CD4-positive, alpha-beta T cell (primary cell): Measurements from ENCODE around the gene S100A7. TPM values are rescaled to one million over a fixed set of nuclear protein-coding genes. Genes with fewer than 3 reads are reported as not detected.
A peak's percentile ranks its signal among the peaks of the same experiment; 100 is the strongest.
"Not testable (repeated sequence)": the region's sequence is repeated elsewhere in the genome, so short reads cannot be mapped to it uniquely, and the experiment has no call there.

Experiments used
- ATAC-seq: fragments of 200-7000 bp; cut with Tn5 transposase; one replicate; pipeline ENCODE4 v1.10.0; 2022; ENCODE audit warnings: mild to moderate bottlenecking; ENCODE audit not compliant: poor library complexity
- CTCF ChIA-PET: fragments of 350-600 bp; sonication (Branson Sonifier 250); formaldehyde crosslinking; loops from one replicate; lab custom pipeline; 2021; ENCODE audit warnings: antibody characterized with exemption, inconsistent platforms; lab: Charles Lee
- POLR2A ChIA-PET: fragments of 350-600 bp; sonication (Branson Sonifier 250); formaldehyde crosslinking; loops from one replicate; lab custom pipeline; 2021; ENCODE audit warnings: antibody characterized with exemption, inconsistent platforms; lab: Charles Lee
- DNase-seq, 14 experiments: peaks; one replicate each; pipeline ENCODE4 v3.0.0-alpha.2; 2013 to 2020; ENCODE audit warnings: mixed read lengths in 2 of 14
- H3K27ac ChIP-seq, 2 donors: one replicate each; pipeline versions ENCODE4 v1.5.1 to v1.7.0; 2013; ENCODE audit warnings: low read length in 2 of 2, low read depth in 1 of 2, mild to moderate bottlenecking in 1 of 2
- H3K27me3 ChIP-seq, 2 experiments: 1 replicate in 1 of 2; 2 replicates in 1 of 2; pipeline versions ENCODE4 v1.6.1 to v1.7.0; 2013; ENCODE audit warnings: low read length in 2 of 2, control low read depth in 1 of 2, mild to moderate bottlenecking in 1 of 2, moderate library complexity in 1 of 2; ENCODE audit not compliant: insufficient read depth in 2 of 2, control insufficient read depth in 1 of 2
- H3K36me3 ChIP-seq: one replicate; pipeline ENCODE4 v1.6.1; 2013; ENCODE audit warnings: low read length, control low read depth; ENCODE audit not compliant: insufficient read depth
- H3K4me1 ChIP-seq: one replicate; pipeline ENCODE4 v1.6.1; 2013; ENCODE audit warnings: low read length, control low read depth; ENCODE audit not compliant: insufficient read depth
- H3K4me3 ChIP-seq: one replicate; pipeline ENCODE4 v1.5.1; 2013; ENCODE audit warnings: mild to moderate bottlenecking, low read length, moderate library complexity
- H3K9me3 ChIP-seq, 2 experiments: 1 replicate in 1 of 2; 2 replicates in 1 of 2; pipeline versions ENCODE4 v1.6.1 to v1.7.0; 2013; ENCODE audit warnings: low read length in 2 of 2, mild to moderate bottlenecking in 2 of 2, control low read depth in 1 of 2, moderate library complexity in 1 of 2; ENCODE audit not compliant: control insufficient read depth in 1 of 2, insufficient read depth in 1 of 2
- H3K27ac Mint-ChIP-seq: one replicate; pipeline ENCODE4 v1.8.0; 2020; ENCODE audit warnings: mixed read lengths
- H3K27me3 Mint-ChIP-seq: one replicate; pipeline ENCODE4 v1.8.0; 2021; ENCODE audit warnings: mixed read lengths
- H3K36me3 Mint-ChIP-seq: one replicate; pipeline ENCODE4 v1.8.0; 2021; ENCODE audit warnings: low read depth, mixed read lengths
- H3K4me1 Mint-ChIP-seq: one replicate; pipeline ENCODE4 v1.8.0; 2021; ENCODE audit warnings: low read depth, mixed read lengths
- H3K4me3 Mint-ChIP-seq: one replicate; pipeline ENCODE4 v1.8.0; 2020; ENCODE audit warnings: mild to moderate bottlenecking, mixed read lengths
- H3K9me3 Mint-ChIP-seq: one replicate; pipeline ENCODE4 v1.8.0; 2020; ENCODE audit warnings: mixed read lengths
- CTCF ChIP-seq: fragments of 200-600 bp; IDR thresholded peaks from one replicate; pipeline ENCODE4 v1.8.0; 2022; ENCODE audit warnings: antibody characterized with exemption, mild to moderate bottlenecking
- intact Hi-C, 2 experiments: fragments of 100-400 bp; cut with DNase I in 1 of 2; cut with micrococcal nuclease in 1 of 2; formaldehyde crosslinking; loops; one replicate each; pipeline versions ENCODE4 v1.15.1 to v1.9.0; 2023 to 2025; cut with DNase I, micrococcal nuclease
- total RNA-seq, 174 experiments: library from RNA in 2 of 174; stranded (reverse) in 2 of 174; gene quantifications; one replicate each; pipeline ENCODE4 v1.2.3 and lab custom pipeline; 2021 to 2026

S100A7 gene
- total RNA-seq, 2 experiments from 2014 or later = not detected

GRCh38 chr1:153466908-153467307 is 6.5 kb upstream of the S100A7 start:
- Histone ChIP-seq H3K4me1 (peaks cover 6% of the 10 kb centered on the region), H3K9me3 (peaks cover 10% of the 10 kb centered on the region in 2 experiments), H3K4me3 (no peak overlapping the region), H3K27me3 (peaks cover 0 to 18% of the 10 kb centered on the region in 2 experiments), H3K36me3 (no peaks in the 10 kb centered on the region), H3K27ac (no peak overlapping the region)
- DNase-seq (no peak), ATAC-seq (no peak)
- Mint-ChIP-seq H3K27ac (no peak overlapping the region), H3K36me3 (no peaks in the 10 kb centered on the region), H3K4me3 (no peak overlapping the region), H3K4me1 (peaks cover 5% of the 10 kb centered on the region), H3K9me3 (peaks cover 5% of the 10 kb centered on the region), H3K27me3 (peaks cover 51% of the 10 kb centered on the region)
- POLR2A ChIA-PET = no interaction called here
- TF ChIP-seq CTCF = no peak
- CTCF ChIA-PET = no interaction called here
- intact Hi-C loops = no loop called here

GRCh38 chr1:153465811-153466636 is 5.6 kb upstream of the S100A7 start:
- Histone ChIP-seq H3K27me3 (peaks cover 0 to 13% of the 10 kb centered on the region in 2 experiments), H3K9me3 (peaks cover 2 to 3% of the 10 kb centered on the region in 2 experiments), H3K36me3 (no peaks in the 10 kb centered on the region), H3K4me3 (no peak overlapping the region), H3K27ac (no peak overlapping the region), H3K4me1 (peaks cover 6% of the 10 kb centered on the region)
- ChIA-PET POLR2A (no interaction called here), CTCF (interaction anchor here (0.6 to 1.1 kb wide), 3 partner anchors 29 to 52 kb away, joined by 3 to 7 read pairs (median 3); no protein-coding TSS in a partner anchor)
- peaks cover 5% of the 10 kb centered on the region for H3K4me1 Mint-ChIP-seq
- H3K27ac Mint-ChIP-seq = no peak overlapping the region
- peak; percentile 27 to 73 (median 50) for DNase-seq
- intact Hi-C loops = no loop called here
- no peak overlapping the region for H3K4me3 Mint-ChIP-seq
- peaks cover 52% of the 10 kb centered on the region for H3K27me3 Mint-ChIP-seq
- no peaks in the 10 kb centered on the region for H3K36me3 Mint-ChIP-seq
- peak; percentile 56 for ATAC-seq
- peak; percentile 77 for TF ChIP-seq CTCF
- peaks cover 5% of the 10 kb centered on the region for H3K9me3 Mint-ChIP-seq

- H3K4me1 ChIP-seq, DNase-seq, H3K36me3 ChIP-seq, H3K9me3 Mint-ChIP-seq, ATAC-seq, H3K4me1 Mint-ChIP-seq, H3K4me3 ChIP-seq, H3K4me3 Mint-ChIP-seq, H3K27me3 ChIP-seq, POLR2A ChIA-PET, H3K36me3 Mint-ChIP-seq, H3K9me3 ChIP-seq, intact Hi-C loops, H3K27ac ChIP-seq, H3K27ac Mint-ChIP-seq, CTCF ChIA-PET: not testable (repeated sequence)
- peaks cover 42% of the 10 kb centered on the region for H3K27me3 Mint-ChIP-seq
Measured at GRCh38 chr1:153462741-153463140, 2.3 kb upstream of the S100A7 start.
